ENCODE measurements around the gene PPIA.
A peak's percentile ranks its signal among the peaks of the same experiment; 100 is the strongest.
"Not testable (repeated sequence)": the region's sequence is repeated elsewhere in the genome, so short reads cannot be mapped to it uniquely, and the experiment has no call there.

PPIA gene

DNA sequence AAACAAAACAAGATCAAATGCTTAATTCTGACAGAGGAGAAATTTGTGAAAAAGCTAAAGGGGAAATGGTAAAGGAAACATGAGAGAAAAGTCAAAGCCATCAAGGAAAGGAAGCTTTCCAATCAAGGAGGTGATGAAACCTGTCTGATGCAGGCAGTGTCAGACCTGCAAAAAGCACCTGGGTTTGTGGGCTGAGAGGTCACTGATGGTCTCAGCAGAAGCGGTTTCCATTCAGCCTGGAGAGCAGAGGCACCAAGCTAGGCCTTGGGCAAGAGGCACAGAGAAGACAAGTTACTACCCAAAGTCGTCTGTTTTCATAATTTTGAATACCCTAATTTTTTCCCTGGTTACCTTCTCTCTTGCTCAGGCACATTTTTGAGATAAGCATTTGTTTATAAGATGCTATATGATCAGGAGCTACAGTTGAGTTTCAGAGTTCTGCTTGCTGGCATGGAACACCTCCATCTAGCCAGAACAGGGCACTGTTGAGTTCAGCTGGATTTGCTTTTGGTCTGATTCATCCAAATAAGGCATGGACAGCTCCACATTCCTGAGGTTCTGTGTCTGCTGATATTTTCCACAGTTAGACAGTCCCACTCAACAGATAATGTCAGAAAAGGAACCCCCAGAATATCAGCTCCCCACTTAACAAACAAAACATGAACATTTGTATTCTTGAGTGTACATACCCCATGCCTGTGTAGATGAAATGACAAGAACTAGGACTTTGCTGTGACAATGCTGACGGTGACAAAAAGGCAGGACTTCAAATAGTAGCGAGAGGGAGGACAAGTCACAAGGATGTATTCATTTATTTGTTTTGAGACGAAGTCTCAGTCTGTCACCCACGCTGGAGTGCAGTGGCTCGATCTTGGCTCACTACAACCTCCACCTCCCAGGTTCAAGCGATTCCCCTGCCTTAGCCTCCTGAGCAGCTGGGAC, 4.9 kb upstream of the PPIA start:
- no peak for DNase-seq

DNA sequence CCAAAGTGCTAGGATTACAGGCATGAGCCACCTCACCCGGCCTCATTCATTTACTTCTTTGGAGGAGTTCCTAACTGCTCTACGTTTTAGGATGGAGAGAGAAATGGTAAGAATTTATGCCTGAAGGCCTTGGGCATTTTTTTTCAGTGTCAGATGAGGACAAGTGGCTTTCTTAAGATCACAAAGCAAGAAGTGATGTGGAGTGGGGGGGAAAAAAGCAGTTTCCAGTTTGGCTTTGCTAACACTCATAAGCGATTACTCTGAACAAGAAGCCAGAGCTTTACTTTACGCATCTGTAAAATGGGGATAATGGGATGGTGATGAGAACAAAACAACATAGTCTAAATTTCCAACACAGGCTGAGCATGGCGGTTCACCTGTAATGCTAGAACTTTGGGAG, 2.6 kb upstream of the PPIA start:
- no peak for DNase-seq

DNA sequence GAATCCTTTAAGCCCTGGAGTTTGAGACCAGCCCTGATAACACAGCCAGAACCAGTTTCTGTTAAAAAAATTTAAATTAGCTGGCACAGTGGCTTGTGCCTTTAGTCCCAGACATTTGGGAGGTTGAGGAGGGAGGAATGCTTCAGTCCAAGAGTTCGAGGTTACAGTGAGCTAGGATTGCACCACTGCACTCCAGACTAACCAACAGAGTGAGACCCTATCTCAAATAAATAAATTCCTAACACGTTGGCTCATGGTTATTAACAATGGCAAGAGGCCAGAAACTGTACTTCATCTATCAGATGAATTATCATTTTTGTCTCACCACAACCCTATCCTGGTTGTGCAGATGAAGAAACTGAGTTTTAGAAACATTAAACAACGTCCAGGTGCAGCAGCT, 2.1 kb upstream of the PPIA start:
- DNase-seq, result no peak

- peak; percentile 74 for DNase-seq
Observed at GRCh38 chr7:44796034-44796503, 412 bp upstream of the PPIA start.

GRCh38 chr7:44797329-44798258, 1.1 kb downstream of the PPIA start:
- peak; percentile 94 for DNase-seq

DNA sequence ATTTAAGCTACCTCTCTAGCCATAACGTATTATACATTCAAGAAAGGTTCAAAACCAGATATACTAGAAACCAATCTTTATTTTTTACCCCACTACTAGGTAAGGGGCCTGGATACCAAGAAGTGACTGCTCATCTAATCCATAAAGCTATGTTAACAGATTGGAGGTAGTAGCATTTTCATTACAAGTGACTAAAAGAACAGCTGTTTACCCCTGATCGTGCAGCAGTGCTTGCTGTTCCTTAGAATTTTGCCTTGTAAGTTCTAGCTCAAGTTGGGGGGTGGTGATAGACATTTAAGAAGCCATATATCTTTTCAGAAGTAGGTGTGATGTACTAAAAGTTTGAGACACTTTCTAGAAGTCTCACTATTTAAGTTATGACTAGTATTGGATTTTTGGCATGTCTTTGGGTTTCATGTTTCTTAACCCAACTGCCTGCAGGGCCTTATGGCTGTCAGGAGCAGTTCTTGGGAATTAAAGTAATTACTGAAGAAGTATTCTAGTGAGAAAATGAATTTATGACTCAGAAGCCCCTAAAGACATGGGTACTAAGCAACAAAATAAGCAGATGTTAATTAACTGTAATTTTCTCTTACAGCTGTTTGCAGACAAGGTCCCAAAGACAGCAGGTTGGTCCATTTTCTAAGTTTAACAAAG, 2.3 kb downstream of the PPIA start:
- no peak for DNase-seq

GRCh38 chr7:44799939-44800338, 3.5 kb downstream of the PPIA start:
- no peak for DNase-seq

DNA sequence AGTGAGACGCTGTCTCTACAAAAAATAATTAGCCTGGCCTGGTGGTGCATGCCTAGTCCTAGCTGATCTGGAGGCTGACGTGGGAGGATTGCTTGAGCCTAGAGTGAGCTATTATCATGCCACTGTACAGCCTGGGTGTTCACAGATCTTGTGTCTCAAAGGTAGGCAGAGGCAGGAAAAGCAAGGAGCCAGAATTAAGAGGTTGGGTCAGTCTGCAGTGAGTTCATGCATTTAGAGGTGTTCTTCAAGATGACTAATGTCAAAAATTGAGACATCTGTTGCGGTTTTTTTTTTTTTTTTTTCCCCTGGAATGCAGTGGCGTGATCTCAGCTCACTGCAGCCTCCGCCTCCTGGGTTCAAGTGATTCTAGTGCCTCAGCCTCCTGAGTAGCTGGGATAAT, 5.4 kb downstream of the PPIA start:
- DNase-seq, result no peak

DNA sequence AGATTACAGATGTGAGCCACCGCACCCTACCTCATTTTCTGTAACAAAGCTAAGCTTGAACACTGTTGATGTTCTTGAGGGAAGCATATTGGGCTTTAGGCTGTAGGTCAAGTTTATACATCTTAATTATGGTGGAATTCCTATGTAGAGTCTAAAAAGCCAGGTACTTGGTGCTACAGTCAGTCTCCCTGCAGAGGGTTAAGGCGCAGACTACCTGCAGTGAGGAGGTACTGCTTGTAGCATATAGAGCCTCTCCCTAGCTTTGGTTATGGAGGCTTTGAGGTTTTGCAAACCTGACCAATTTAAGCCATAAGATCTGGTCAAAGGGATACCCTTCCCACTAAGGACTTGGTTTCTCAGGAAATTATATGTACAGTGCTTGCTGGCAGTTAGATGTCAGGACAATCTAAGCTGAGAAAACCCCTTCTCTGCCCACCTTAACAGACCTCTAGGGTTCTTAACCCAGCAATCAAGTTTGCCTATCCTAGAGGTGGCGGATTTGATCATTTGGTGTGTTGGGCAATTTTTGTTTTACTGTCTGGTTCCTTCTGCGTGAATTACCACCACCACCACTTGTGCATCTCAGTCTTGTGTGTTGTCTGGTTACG, 6.0 kb downstream of the PPIA start:
- no peak for DNase-seq

DNA sequence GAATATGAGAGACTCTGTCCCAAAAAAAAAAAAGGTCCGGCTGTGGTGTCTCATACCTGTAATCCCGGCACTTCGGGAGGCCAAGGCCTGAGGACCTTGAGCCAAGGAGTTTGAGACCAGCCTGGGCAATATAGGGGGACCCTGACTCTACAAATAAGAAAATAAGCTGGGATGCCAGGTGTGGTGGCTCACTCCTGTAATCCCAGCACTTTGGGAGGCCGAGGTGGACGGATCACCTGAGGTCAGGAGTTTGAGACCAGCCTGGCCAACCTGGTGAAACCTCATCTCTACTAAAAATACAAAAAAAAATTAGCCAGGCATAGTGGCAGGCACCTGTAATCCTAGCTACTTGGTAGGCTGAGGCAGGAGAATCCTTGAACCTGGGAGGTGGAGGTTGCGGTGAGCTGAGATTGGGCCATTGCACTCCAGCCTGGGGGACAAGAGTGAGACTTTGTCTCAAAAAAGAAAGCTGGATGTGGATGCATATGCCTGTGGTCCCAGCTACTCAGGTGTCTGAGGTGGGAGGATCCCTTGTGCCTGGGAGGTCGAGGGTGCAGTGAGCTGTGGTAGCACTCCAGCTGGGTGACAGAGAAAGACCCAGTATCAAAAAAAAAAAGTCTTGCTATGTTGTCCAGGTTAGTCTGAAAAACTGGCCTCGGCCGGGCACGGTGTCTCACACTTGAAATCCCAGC, 7.5 kb downstream of the PPIA start:
- DNase-seq, result not testable (repeated sequence)

GRCh38 chr7:44805950-44806349, 9.5 kb downstream of the PPIA start:
- DNase-seq, result no peak

DNA sequence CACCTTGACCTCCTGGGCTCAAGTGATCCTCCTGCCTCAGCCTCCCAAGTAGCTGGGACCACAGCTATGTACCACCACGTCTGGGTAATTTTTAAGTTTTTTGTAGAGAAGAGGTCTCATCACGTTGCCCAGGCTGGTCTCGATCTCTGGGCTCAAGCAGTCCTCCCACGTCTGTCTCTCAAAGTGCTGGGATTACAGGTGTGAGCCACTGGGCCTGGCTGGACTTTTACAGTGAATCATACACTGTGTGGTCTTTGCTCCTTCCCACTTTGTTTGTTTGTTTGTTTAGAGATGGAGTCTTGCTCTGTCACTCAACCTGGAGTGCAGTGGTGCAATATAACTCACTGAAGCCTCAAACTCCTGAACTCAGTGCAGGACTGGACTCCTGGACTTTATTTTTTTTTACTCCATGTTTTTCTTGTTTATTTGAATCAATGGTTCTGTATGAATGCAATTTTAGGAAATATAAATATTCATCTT, 12.5 kb downstream of the PPIA start:
- DNase-seq, result no peak

DNA sequence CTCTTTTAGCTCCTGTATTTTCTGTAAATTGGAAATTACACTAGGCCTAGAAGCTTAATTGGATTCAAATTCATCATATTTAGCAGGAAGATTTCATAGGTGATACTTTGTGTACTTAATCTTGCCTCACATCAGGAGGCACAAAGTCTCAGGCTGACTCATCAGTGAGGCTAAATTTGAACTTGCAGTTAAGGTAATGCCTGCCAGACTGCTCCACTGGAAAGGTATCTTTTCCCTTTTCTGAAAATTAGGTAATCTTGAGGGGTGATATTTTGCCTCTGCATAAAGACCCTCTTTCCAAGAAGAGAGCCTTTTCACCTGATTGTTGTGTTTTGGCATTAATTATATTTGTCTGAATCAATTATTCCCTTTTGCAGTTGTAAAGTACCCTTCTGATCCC, 14.6 kb downstream of the PPIA start:
- no peak for DNase-seq

DNA sequence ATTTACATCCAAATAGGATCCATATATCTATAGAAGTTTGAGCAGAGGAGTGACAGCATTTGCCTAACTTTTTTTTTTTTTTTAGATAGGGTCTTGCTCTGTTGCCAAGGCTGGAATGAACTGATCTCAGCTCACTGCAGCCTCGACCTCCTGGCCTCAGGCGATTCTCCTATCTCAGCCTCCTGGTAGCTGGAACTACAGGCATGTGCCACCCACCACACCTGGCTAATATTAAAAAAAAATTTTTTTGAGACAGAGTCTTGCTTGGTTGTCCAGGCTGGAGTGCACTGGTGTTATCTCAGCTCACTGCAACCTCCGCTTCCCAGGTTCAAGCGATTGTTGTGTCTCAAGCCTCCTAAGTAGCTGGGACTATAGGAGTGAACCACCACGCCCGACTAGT, 15.1 kb downstream of the PPIA start:
- DNase-seq, result no peak

DNA sequence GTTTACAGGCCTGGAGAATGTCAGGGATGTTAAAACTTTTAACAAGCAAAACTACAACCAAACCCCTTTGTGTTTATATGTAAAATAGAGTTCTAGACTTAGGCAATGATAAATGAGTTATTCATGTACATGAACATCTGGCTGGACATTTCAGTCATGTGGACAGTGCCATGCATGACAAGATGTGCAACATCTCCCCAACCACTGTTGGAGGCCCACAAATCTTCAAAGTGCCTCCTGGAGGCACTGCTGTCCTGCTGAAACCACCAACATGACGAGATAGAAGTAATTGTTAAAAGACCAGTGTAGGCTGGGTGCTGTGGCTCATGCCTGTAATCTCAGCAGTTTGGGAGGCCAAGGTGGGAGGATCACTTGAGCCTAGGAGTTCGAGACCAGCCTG, 18.4 kb downstream of the PPIA start:
- no peak for DNase-seq

DNA sequence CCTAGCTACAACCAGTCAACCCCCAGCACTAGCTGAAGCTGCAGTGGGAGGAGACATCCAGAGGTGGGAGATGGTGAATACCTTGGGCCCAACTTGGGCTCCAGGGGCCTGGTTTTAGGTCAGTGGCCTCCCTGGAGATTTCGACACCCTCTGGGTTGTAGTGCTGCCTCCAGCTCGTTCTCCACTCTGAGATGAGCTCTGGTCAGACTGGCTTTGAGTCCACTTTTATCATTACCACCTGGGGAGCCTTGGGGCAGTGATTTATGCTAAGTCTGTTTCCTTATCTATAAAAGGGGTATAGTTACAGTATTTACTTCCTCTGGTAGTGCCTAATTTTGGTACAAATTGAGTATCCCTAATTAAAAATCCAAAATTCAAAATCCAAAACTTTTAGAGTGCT, 22.8 kb downstream of the PPIA start:
- peak; percentile 3 for DNase-seq

- DNase-seq, result peak; percentile 2
Observed at GRCh38 chr7:44823255-44823781, 26.8 kb downstream of the PPIA start.

DNA sequence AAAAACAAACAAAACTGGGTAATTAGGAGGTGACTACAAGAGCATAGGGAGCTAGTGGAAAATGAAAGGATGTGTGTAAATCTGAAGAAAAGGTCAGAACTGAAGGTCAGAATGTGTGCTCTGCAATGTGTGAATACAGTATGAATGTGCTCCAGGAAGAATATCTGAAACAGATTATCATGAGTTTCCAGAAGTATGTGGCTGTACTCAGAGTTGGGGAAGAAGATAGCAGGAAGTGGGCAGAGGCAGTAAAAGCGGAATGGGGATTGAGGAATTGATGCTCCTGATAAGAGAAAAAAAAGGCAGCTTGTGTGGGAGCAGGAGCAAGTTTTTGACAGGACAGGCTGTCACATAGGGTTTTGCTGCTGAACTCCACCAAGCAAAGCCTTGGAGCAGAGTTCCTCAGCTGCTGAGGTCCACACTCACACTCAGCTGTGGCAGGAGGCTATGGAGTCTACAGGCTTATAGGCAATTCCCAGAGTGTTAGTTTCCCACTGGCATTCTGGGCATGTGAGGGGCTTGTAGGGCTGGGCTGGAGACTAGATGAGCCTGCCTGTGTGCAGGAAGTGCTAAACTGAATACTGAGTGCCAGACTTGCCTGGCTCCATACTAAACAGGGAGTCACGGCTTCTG, 28.5 kb downstream of the PPIA start:
- DNase-seq, result peak; percentile 14

DNA sequence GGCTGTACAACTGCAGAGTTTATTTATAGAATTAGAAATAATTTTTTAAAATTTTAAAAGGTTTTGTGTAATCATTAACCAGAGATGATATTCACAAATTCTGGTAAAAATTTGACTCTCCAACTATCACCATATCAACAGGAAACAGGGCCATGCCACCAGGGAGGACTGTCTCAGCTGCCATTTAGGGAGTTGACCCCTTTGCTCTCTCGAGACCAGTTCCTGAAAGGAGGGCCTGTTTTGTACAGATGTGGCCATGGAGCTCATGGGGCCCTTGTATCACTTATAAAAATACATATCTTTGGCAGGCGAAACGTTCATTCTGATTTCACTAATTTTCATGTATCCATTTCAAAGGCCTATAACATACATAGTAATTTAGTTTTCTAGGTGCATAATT, 31.1 kb downstream of the PPIA start:
- peak; percentile 57 for DNase-seq

GRCh38 chr7:44838751-44839150, 42.3 kb downstream of the PPIA start:
- DNase-seq, result no peak

- DNase-seq, result not testable (repeated sequence)
Observed at GRCh38 chr7:44842675-44843074, 46.2 kb downstream of the PPIA start.
